Measurements from ENCODE around the gene SLX4IP. TPM values are rescaled to one million over a fixed set of nuclear protein-coding genes. Genes with fewer than 3 reads are reported as not detected.

Gene SLX4IP
- total and polyA plus RNA-seq, 2 of the 13 experiments (the other 11 are each of a cell fraction or from before 2014, with no cell fraction given): 3.6 to 7.3 TPM

GRCh38 chr20:10430000-10430466, 5.1 kb upstream of the SLX4IP start (continued):
- no peak for TF ChIP-seq HOMEZ (CRISPR knock-in tag; IDR thresholded peaks at IDR 0.05; ENCODE audit: low read depth)
- TF ChIP-seq ZNF883 (CRISPR knock-in tag; IDR thresholded peaks at IDR 0.05; ENCODE audit: not compliant biosample characterization): no peak
- TF ChIP-seq FOSL1 (CRISPR knock-in tag; IDR thresholded peaks at IDR 0.05; ENCODE audit: borderline replicate concordance): peak; percentile 70; the same call in 1 of the 2 replicates
- TF ChIP-seq JUND (CRISPR knock-in tag; IDR thresholded peaks at IDR 0.05): no peak
- no peak for TF ChIP-seq SYNCRIP (IDR thresholded peaks at IDR 0.05; ENCODE audit: insufficient read depth, low read depth, low read length)
- no peak for TF ChIP-seq ZNF839 (CRISPR knock-in tag; IDR thresholded peaks at IDR 0.05; ENCODE audit: borderline replicate concordance)
- no peak for TF ChIP-seq ZHX2 (IDR thresholded peaks at IDR 0.05; ENCODE audit: low read depth)
- TF ChIP-seq ZHX2 (CRISPR knock-in tag; IDR thresholded peaks at IDR 0.05; ENCODE audit: borderline replicate concordance): no peak
- TF ChIP-seq NR2F1 (CRISPR knock-in tag; IDR thresholded peaks at IDR 0.05): no peak
- TF ChIP-seq CTCF (CRISPR knock-in tag; IDR thresholded peaks at IDR 0.05): no peak
- TF ChIP-seq ZNF562 (CRISPR knock-in tag; IDR thresholded peaks at IDR 0.05; ENCODE audit: borderline replicate concordance): no peak
- TF ChIP-seq NFE2L2 (IDR thresholded peaks at IDR 0.05; ENCODE audit: low read length): peak; percentile 54; the same call in 1 of the 2 replicates
- TF ChIP-seq MXD3 (CRISPR knock-in tag; IDR thresholded peaks at IDR 0.05): no peak
- no peak for TF ChIP-seq ZBTB2 (CRISPR knock-in tag; IDR thresholded peaks at IDR 0.05; ENCODE audit: low read depth)
- no peak for TF ChIP-seq ZBTB43 (CRISPR knock-in tag; conservative IDR thresholded peaks at IDR 0.05)
